Stimulated activated CD8-positive, alpha-beta memory T cell treated with anti-CD3 and anti-CD28 coated beads, Interleukin-12 subunit alpha, Interleukin-12 subunit beta, amount 100 ng/mL, for 1 hour (primary cell): ENCODE measurements around the gene NUPR1.
A peak's percentile ranks its signal among the peaks of the same experiment; 100 is the strongest.
"Not testable (repeated sequence)": the region's sequence is repeated elsewhere in the genome, so short reads cannot be mapped to it uniquely, and the experiment has no call there.

Experiments
- DNase-seq: peaks from one replicate; pipeline ENCODE4 v3.0.0-alpha.2; 2020; ENCODE audit warnings: low read depth

The NUPR1 gene

DNA sequence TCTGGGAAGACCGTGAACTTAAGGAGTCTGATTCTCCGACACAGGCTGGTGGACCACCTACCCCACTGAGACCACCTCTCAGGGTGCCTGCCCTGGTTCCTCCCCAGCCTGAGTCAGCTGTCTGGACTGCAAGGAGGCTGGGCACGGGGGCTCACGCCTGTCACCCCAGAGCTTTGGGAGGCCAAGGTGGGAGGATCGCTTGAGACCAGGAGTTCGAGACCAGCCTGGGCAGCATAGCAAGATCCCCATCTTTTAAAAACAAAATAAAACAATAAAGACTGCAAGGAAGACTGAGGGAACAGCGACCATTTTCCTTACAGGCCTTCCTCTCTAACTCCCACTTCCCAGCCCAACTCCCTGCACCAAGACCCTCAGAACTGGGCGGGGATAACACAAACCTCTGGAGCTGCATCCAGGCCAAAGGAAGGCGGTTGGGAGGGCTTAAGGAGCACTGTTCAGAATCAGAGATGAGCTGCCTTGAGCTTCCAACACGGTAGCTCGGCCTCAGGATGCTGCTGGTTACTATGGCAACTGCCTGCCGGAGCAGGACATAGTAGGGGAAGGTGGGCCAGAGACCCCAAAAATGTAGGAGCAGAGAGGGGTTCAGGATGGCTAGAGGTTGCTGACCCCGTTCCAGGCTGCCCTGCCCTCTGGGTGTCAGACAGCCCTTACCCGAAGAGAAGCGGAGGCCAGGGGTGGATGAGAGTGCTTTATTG is 40.0 kb downstream of the NUPR1 start:
- no peak for DNase-seq

DNA sequence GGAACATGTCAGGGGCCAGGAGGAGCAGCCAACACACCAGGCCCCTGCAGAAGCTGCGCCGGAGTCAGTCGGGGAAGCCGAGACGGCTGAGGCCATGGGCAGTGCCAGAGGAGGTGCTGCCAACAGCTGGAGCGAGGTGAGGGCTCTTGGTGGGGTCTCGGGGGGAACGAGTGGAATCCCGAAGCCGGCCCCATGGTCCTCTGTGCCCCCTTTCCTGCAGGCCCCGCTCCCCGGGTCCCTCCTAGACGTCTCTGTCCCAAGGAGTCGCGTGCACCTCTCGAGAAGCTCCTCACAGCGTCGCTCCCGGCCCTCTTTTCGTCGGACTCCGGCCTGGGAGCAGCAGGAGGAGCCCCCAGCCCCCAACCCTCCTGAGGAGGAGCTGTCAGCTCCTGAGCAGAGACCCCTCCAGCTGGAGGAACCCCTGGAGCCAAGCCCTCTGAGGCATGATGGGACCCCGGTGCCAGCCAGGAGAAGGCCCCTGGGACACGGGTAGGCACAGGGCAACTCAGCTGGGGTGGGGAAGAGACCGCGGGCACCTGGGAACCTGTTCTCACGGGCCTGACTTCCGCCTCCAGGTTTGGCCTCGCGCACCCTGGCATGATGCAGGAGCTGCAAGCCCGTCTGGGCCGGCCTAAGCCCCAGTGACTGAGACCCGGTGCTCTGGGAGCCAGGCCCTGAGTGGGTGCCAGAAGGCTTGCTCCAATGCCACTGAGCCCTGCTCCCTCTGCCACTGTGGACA is 40.7 kb downstream of the NUPR1 start:
- no peak for DNase-seq

DNA sequence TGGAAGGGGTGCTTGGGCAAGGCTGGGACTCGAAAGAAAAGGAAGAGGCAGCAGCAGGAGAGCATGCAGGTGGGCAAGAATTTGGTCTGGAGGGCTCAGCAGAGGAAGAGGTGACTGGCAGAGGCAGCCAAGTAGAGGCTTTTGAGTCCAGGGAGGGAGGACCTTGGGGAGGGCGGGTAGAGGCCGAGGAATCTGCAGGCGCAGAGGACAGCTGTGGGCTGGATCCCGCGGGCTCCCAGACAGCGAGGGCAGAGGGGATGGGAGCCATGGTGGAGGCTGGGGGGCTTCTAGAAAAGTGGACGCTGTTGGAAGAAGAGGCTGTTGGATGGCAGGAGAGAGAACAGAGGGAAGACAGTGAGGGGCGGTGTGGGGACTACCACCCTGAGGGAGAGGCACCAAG is 41.4 kb downstream of the NUPR1 start:
- no peak for DNase-seq

DNA sequence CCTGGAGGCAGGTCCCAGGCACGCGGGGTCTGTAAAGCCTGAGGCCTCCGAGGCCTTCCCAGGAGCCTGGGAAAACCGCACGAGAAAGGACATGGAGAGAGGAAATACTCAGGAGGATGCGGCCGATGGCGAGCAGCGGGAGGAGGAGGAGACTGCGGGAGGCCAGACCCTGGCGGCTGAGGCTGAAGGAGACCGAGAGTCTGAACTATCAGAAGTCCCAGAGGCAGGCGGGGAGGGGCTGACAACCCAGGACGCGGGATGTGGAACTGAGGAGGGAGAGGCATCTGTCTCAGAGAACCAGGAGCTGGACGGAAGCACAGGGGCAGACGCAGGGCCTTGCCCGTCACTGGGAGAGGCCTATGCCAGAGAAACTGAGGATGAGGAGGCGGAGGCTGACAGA is 41.9 kb downstream of the NUPR1 start:
- no peak for DNase-seq

DNA sequence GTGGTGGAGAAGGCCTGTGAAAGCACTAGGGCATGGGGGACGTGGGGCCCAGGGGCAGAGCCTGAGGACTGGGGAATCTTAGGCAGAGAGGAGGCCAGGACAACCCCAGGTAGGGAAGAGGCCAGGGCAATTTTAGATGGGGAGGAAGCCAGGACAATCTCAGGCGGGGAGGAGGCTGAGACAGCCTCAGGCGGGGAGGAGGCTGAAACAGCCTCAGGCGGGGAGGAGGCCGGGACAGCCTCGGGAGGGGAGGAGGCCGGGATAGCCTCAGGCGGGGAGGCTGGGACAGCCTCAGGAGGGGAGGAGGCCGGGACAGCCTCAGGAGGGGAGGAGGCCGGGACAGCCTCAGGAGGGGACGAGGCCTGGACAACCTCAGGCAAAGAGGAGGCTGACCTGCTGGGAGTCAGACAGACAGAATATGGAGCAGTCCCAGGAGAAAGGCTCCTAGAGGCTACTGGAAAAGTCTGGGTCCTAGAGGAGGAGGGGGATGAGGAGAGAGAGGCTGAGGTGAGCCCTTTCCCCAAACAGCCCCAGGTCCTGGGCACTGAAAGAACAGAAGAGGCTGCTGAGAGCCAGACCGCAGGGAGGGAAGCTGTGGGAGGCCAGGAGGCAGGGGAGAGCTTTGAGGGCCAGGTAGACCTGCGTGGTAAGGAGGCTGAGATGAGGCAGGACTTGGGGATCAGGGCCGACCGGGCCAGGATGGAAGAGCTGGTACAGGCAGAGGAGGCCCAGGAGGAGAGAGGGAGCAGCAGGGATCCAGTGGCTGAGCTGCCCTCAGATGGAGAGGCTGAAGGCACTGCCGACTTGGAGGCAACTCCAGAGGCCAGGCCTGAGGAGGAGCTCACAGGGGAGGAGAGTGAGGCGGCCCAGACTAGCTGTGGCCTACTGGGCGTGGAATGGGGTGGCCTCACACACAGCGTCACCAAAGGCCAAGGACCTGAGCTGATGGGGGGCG is 42.7 kb downstream of the NUPR1 start:
- no peak for DNase-seq

DNA sequence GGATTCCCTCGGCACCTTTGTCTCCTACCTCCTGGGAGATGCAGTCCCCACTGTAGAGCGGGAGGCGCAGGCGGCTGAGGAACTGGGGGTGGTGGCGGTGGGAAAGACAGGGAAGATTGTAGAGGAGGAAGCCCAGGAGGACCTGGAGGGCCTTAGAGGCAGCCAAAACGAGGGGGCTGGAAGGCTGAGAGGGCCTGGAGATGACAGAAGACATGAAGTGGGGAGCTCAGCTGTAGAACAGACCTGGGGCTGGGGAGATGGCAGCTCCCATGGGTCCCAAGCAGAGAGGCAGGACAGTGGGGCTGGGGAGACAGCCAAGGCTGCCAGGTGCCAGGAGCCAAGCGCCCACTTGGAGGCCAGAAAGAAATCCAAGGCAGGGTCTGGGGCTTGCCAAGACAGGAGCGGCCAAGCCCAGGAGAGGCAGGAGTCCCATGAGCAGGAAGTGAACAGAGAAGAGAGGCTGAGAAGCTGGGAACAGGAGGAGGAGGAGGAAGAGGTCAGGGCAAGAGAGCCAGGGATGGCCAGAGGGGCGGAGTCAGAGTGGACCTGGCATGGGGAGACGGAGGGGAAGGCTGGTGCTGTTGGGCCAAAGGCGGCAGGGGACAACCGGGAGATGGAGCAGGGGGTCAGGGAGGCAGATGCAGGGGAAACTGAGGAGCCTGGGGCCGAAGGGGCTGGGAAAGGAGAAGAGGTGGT is 43.5 kb downstream of the NUPR1 start:
- no peak for DNase-seq

DNA sequence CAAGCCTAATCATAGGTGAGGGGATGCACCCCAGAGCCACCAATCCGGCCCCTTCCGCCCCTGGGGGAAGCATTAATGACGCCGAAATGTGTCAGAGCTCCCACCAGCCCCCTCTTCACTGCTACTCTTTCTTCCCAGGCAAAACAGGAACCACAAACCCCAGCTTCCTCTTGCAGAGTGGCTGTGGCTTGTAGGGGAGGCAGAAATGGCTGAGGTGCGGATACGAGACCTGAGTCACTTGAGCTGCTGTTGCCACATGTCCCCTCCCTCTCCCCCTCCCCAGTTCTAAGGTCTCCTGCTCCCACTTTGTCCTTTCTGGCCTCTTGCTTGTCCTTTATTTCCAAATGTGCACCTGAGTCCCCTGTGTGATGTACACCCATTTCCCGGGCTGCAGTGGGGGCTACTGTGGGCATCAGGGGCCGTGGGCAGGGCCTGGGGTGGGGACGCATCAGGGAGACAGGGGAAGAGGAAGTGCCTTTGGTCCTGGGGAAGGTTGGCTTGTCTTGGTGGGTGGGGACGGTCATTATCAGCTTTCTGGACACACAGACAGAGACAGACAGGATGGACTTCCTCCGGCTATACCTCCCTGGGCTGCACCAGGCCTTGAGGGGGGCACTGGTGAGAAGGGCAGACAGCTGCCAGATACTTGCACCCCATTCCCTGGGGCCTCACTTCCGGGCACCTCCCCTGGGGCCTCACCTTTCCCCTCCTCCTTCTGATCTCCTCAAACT is 44.5 kb downstream of the NUPR1 start, which contains the start of gene APOBR:
Gene APOBR, plus strand, starts transcription at position 523 of the 731 bp plus-strand sequence. Its CDS starts 39 bp downstream, at position 562.
- peak; percentile 78 for DNase-seq

DNA sequence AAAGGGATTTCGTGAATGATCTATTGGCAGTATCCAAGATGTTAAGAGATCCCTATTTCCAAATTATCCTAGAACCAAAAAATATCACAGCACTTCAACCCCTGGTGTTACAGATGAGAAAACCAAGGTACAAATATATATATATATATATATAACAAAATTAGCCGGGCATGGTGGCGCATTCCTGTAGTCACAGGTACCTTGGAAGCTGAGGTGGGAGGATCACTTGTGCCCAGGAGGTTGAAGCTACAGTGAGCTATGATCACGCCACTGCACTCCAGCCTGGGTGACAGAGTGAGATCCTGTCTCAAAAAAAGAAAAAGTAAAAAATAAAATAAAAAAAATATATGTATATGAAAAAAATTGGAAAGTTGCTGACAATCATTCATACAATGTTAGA is 46.3 kb downstream of the NUPR1 start:
- DNase-seq, result no peak

DNA sequence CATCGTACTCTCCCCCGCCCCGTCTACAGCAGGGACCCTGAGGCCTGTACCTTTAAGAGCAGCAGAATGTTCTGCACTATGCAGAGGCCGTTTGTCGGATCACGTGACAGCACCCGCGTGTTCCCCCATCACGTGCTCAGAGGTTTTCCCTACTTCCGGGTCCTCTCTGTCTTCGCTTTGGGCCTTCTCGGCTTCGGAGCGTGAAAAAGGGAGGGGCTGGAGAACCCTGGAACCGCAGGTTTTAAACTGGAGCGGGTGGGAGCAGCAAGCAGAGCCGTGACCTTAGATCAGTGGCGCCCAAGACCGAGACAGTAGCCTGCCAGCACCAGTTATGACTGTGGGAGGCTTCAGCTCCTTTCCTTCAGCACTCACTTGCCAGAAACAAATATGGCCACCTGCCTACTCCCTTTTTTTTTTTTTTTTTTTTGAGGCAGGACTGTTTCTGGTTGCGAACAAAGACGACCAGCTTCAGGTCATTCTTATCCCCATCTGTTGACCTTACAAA is 46.8 kb downstream of the NUPR1 start, which contains the start of gene CLN3:
Gene CLN3, minus strand, starts transcription at position 105 of the 505 bp plus-strand sequence. CDS start 315 bp downstream, outside the sequence.
- DNase-seq, result peak; percentile 75

DNA sequence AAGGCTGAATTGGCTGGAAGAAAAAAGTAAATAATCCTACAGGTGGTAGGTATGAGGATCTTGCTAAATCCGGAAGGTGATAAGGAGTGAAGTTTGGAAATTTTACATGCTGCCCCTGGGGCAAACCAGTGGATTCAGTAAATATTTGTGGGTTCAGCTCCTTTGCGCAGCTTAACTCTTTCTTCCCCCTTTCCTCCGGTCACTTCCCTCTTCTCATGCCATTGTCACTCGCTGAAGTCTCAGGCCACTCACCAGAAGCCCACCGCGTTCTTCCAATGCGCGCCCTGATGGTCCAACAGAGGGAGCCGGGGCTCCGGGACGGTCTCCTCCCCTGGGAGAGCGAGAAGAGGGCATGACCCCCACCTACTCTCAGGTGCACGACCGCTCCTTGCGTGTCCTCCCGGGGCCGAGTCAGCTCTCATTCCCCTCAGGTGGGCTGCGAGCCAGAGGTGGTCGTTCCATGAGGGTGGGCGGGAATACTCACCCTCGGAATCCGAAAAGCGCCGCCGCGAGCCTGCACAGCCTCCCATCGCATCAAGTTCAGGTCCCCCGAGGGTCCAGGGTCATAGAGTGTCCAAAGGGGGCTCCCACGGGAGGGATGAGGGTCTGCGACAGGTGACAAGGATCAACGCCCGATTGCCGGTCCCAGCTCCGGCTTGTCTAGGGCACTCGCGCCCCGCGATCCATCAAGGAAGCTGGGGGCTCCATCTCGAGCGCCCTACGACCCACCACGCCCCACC is 47.4 kb downstream of the NUPR1 start:
- DNase-seq, result no peak

DNA sequence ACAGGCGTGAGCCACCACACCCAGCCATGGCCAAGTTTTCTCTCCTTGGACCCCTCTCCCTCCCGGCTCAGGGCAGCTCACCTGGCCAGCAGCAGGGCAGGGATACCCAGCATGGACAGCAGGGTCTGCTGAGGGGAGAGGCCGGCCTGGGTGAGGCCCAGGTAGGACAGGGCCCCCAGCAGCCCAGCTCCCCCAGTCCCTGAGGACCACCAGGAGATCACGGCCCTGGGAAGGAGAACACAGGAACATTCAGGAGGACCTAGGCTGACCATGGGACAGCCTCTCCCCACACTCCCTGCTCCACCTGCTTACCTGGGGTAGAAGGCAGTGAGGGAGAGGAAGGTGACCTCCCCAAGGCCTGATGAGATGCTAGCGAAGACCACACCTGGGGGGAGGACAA is 52.5 kb downstream of the NUPR1 start:
- DNase-seq, result no peak

DNA sequence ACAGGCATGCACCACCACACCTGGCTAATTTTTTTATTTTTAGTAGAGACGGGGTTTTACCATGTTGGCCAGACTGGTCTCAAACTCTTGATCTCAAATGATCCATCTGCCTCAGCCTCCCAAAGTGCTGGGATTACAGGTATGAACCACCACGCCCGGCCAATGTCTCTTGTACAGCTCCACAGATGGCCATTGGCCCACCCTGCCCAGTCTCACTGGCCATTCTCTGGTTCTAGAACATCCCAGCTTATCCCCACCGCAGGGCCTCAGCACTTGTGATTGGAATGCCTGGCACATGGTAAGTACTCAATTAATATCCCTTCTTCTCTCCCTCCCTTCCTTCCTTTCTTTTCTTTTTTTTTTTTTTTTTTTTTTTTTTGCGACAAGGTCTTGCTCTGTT is 55.4 kb downstream of the NUPR1 start:
- not testable (repeated sequence) for DNase-seq
